Muscle layer of duodenum (tissue), 2 donors: Measurements from ENCODE around the gene CCDC102B.

Experiments used
- H3K27ac ChIP-seq: one replicate; pipeline ENCODE4 v1.7.0; 2013; ENCODE audit warnings: mild to moderate bottlenecking, low read length
- H3K27me3 ChIP-seq: one replicate; pipeline ENCODE4 v1.7.0; 2013; ENCODE audit warnings: low read depth, mild to moderate bottlenecking, control low read depth, low read length
- H3K36me3 ChIP-seq, 2 donors: one replicate each; pipeline ENCODE4 v1.7.0; 2013; ENCODE audit warnings: low read length in 2 of 2, control low read depth in 1 of 2, mild to moderate bottlenecking in 1 of 2; ENCODE audit not compliant: insufficient read depth in 2 of 2, control insufficient read depth in 1 of 2
- H3K4me1 ChIP-seq, 2 donors: one replicate each; pipeline ENCODE4 v1.7.0; 2013; ENCODE audit warnings: low read length in 2 of 2, mild to moderate bottlenecking in 2 of 2, control low read depth in 1 of 2, moderate library complexity in 1 of 2; ENCODE audit not compliant: insufficient read depth in 2 of 2, control insufficient read depth in 1 of 2
- H3K4me3 ChIP-seq, 2 donors: one replicate each; pipeline ENCODE4 v1.7.0; 2013; ENCODE audit warnings: low read length in 2 of 2, low read depth in 1 of 2, mild to moderate bottlenecking in 1 of 2
- H3K9me3 ChIP-seq, 2 donors: one replicate each; pipeline ENCODE4 v1.7.0; 2013; ENCODE audit warnings: low read length in 2 of 2, control low read depth in 1 of 2, mild to moderate bottlenecking in 1 of 2; ENCODE audit not compliant: control insufficient read depth in 1 of 2
- donor health status: healthy.

Gene CCDC102B

GRCh38 chr18:69088973-69089372 is 291.1 kb downstream of the CCDC102B start:
- Histone ChIP-seq H3K36me3 (no peaks in the 10 kb centered on the region), H3K27ac (no peak overlapping the region), H3K9me3 (no peaks in the 10 kb centered on the region), H3K4me1 (no peaks in the 10 kb centered on the region), H3K4me3 (no peak overlapping the region), H3K27me3 (no peaks in the 10 kb centered on the region)

DNA sequence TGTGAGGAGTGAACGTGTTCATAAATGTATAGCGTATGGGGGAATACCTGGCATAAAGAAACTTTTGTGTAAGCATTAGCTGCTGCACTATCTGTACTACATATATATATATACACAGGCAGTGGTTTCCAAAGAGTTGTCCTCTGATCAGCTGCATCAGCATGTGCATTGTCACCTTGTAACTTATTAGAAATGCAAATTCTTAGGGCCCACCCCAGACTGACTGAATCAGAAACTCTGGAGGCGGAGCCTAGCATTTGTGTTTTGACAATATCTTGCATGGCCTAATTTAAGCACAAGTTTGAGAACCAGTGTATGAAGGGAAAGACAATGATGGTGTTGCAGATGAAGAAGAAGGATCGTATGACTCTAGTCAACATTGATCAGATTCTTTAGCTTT is 299.5 kb downstream of the CCDC102B start:
- Histone ChIP-seq H3K9me3 (peaks cover 0 to 2% of the 10 kb centered on the region in 2 donors), H3K4me1 (no peaks in the 10 kb centered on the region), H3K27ac (no peak overlapping the region), H3K4me3 (no peak overlapping the region), H3K27me3 (no peaks in the 10 kb centered on the region), H3K36me3 (no peaks in the 10 kb centered on the region)

DNA sequence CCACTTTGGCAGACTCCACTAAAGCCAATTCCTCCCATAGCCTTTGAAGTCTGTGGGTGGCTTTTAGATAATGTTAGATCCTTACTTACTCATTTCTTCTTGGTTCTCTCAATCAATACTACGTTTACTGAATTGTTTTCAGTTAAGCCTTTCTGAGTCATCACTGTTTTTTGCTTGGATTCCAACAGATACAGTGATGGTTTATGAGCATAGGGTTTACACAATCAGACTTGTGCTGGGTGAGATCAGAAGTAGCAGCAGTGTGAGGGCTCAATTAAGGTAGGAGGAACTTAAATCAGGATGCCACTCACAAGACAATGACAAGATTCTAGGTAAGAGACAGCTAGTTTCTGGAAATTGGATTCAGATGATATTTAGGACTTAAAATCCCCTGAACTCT is 305.1 kb downstream of the CCDC102B start:
- no peaks in the 10 kb centered on the region for H3K36me3 ChIP-seq
- no peaks in the 10 kb centered on the region for H3K4me1 ChIP-seq
- H3K9me3 ChIP-seq, result peaks cover 0 to 2% of the 10 kb centered on the region in 2 donors
- H3K27me3 ChIP-seq, result no peaks in the 10 kb centered on the region
- H3K4me3 ChIP-seq, result no peak overlapping the region
- H3K27ac ChIP-seq, result no peak overlapping the region
